Psoas muscle (tissue), 8 donors: ENCODE results near the gene MIB2. TPM values are rescaled to one million over a fixed set of nuclear protein-coding genes. Genes with fewer than 3 reads are reported as not detected.

ENCODE experiments used
- ATAC-seq, 4 donors: fragments of 200-7000 bp; cut with Tn5 transposase; one replicate each; pipeline ENCODE4 v1.9.1; 2020; ENCODE audit warnings: moderate library complexity in 3 of 4, mild to moderate bottlenecking in 2 of 4
- DNase-seq, 2 donors: peaks; one replicate each; pipeline ENCODE4 v3.0.0-alpha.2; 2020
- H3K27ac ChIP-seq: fragments of 200-600 bp; one replicate; pipeline ENCODE4 v1.8.0; 2022
- H3K27me3 ChIP-seq, 3 donors: fragments of 200-600 bp in 1 of 3; one replicate each; pipeline versions ENCODE4 v1.6.1 to v1.8.0; 2013 to 2022; ENCODE audit warnings: low read length in 2 of 3, mild to moderate bottlenecking in 2 of 3, moderate library complexity in 1 of 3; ENCODE audit not compliant: insufficient read depth in 3 of 3
- H3K36me3 ChIP-seq, 2 donors: fragments of 200-600 bp in 1 of 2; one replicate each; pipeline versions ENCODE4 v1.6.1 to v1.8.0; 2013 to 2022; ENCODE audit warnings: low read depth in 1 of 2, mild to moderate bottlenecking in 1 of 2, moderate library complexity in 1 of 2; ENCODE audit not compliant: insufficient read depth in 1 of 2
- H3K4me1 ChIP-seq: fragments of 200-600 bp; one replicate; pipeline ENCODE4 v1.8.0; 2022
- H3K4me3 ChIP-seq: fragments of 200-600 bp; one replicate; pipeline ENCODE4 v1.8.0; 2022; ENCODE audit warnings: mild to moderate bottlenecking
- H3K9me3 ChIP-seq: fragments of 200-600 bp; one replicate; pipeline ENCODE4 v1.8.0; 2022
- CTCF ChIP-seq: fragments of 200-600 bp; IDR thresholded peaks from one replicate; pipeline ENCODE4 v1.8.0; 2022; ENCODE audit warnings: antibody characterized with exemption
- WGBS, 3 donors: extraction: QIAGEN DNeasy Blood & Tissue Kit; methylation state at CpG; one replicate each; pipeline versions ENCODE4 v1.1.6 to v1.1.7; 2013; 5-methylcytosine and 5-hydroxymethylcytosine counted together
- intact Hi-C, 2 donors: fragments of 100-400 bp; cut with DNase I; formaldehyde crosslinking; loops; one replicate each; pipeline versions ENCODE4 v1.11.0 to v1.14.2; 2022
- polyA plus RNA-seq, 3 donors: library from polyadenylated mRNA; stranded (reverse); fragments of 200-250 nt; gene quantifications; one replicate each; pipeline ENCODE4 v1.2.3, GENCODE V29; 2013
- total RNA-seq, 4 donors: library from RNA; stranded (reverse); fragmentation: NEBNext Ultra II Directional in 2 of 4; extraction: Animal tissue kit (Norgen Biotek cat#: 25700) in 2 of 4; gene quantifications; one replicate each; pipeline versions ENCODE4 v1.2.1 to v1.2.4, GENCODE V29; 2021 to 2023
- donor health status: healthy with polysubstance abuse.
- donor health status: DM: no; HTN: no; CAD: no; lungs with moderate emphysema.
- donor health status: Bipolar disorder and iron deficiency.
- donor health status: healthy.
- donor health status: DM: yes; HTN: yes; CAD: no.
- donor health status: DM: no; HTN: no; CAD: no.
- donor health status: DM: no; HTN: no; CAD: no.
- donor health status: DM: yes; HTN: yes; CAD: no.

MIB2 gene
- total and polyA plus RNA-seq, 7 donors: 41.8 to 106 (median 78.7) TPM

- Histone ChIP-seq H3K27me3 (no peaks in the 10 kb centered on the region), H3K4me3 (no peak overlapping the region), H3K9me3 (no peaks in the 10 kb centered on the region), H3K27ac (no peak overlapping the region), H3K36me3 (peaks cover 4 to 51% of the 10 kb centered on the region in 2 donors), H3K4me1 (peaks cover 40% of the 10 kb centered on the region)
- 90 to 92% (median 90%) methylated on average over 23 to 28 of the region's 28 CpGs for WGBS, 3 donors
- TF ChIP-seq CTCF: no peak
- DNase-seq (peak in 1 of 2 donors; percentile 40), ATAC-seq (no peak)
- intact Hi-C loops: no loop called here
These were observed 10.1 kb downstream of the MIB2 start for GRCh38 chr1:1625404-1625775.

DNA sequence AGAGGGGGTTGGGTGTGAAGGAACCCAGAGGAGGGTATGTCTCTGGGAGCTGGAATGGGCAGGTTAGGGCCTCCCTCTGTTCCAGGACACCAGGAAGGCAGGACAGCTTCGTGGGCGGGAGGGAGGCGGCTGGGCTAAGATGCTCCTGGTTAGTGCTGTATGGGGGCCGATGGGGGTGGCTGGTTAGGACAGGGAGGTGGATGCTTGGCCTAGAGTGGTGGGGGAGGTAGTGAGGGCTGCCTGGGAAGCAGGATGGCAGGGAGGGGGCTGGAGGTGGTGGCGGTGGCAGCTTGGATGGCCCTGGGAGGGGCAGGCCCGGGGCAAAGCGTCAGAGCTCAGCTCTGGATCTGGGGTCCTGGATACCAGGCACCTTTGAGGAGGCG is 10.5 kb downstream of the MIB2 start:
- 86 to 97% (median 95%) methylated on average over 8 of the region's 8 CpGs for WGBS, 3 donors
- Histone ChIP-seq H3K4me1 (peaks cover 35% of the 10 kb centered on the region), H3K9me3 (no peaks in the 10 kb centered on the region), H3K27ac (no peak overlapping the region), H3K36me3 (peaks cover 4 to 51% of the 10 kb centered on the region in 2 donors), H3K27me3 (no peaks in the 10 kb centered on the region), H3K4me3 (no peak overlapping the region)
- intact Hi-C loops: no loop called here
- no peak for ATAC-seq
- TF ChIP-seq CTCF: no peak
- peak in 1 of 2 donors; percentile 47 for DNase-seq

DNA sequence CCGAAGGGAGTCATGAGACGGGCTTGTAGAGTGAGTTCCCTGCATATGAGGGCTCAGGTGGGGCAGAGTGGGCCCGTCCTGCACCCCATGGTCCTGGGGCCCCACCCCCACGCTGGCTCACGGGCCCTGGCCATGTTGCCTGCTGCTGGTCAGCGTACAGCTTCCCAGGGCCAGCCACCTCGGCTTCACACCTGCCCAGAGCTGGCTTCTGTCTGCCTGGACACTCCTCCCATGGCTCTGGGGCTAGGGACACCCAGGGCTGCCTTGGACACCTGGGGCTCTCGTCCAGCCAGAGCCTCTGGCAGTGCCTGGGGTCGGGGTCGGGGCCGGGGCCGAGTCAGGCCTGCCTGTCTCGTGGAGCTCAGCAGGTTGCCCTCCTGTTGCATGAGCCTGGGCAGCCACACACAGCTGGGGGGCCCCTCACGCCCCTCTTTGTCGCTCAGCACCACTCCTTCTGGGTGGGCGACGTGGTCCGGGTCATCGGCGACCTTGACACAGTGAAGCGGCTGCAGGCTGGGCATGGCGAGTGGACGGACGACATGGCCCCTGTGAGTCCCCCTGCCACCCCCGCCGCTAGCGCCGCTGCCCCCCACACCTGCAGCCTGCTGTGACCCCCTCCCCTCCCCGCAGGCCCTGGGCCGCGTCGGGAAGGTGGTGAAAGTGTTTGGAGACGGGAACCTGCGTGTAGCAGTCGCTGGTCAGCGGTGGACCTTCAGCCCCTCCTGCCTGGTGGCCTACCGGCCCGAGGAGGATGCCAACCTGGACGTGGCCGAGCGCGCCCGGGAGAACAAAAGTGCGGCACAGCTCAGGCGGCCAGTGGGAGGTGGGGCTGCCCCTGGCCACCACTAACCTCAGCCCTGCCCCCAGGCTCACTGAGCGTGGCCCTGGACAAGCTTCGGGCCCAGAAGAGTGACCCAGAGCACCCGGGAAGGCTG is 11.2 kb downstream of the MIB2 start:
- peak; percentile 15 to 49 for DNase-seq
- intact Hi-C loops: no loop called here
- H3K27ac ChIP-seq: no peak overlapping the region
- no peaks in the 10 kb centered on the region for H3K27me3 ChIP-seq
- no peak overlapping the region for H3K4me3 ChIP-seq
- no peak for TF ChIP-seq CTCF
- peaks cover 29% of the 10 kb centered on the region for H3K4me1 ChIP-seq
- no peaks in the 10 kb centered on the region for H3K9me3 ChIP-seq
- no peak for ATAC-seq
- peaks cover 4 to 51% of the 10 kb centered on the region in 2 donors for H3K36me3 ChIP-seq
- WGBS, 3 donors: 88 to 93% (median 91%) methylated on average over 41 to 48 of the region's 48 CpGs

DNA sequence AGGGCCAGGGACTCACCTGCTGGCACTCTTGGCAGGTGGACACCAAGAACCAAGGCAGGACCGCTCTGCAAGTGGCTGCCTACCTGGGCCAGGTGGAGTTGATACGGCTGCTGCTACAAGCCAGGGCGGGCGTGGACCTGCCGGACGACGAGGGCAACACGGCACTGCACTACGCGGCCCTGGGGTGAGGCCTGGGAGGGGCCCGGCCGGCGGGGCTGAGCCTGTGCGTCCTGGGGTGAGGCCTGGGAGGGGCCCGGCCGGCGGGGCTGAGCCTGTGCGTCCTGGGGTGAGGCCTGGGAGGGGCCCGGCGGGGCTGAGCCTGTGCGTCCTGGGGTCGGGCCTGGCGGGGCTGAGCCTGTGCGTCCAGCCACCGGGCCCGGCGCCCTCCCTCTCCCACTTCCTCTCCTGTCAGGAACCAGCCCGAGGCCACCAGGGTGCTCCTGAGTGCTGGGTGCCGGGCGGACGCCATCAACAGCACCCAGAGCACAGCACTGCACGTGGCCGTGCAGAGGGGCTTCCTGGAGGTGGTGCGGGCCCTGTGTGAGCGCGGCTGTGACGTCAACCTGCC is 12.0 kb downstream of the MIB2 start:
- peaks cover 23% of the 10 kb centered on the region for H3K4me1 ChIP-seq
- no peaks in the 10 kb centered on the region for H3K9me3 ChIP-seq
- no peak overlapping the region for H3K4me3 ChIP-seq
- peaks cover 0 to 2% (median 0%) of the 10 kb centered on the region in 3 donors for H3K27me3 ChIP-seq
- no peak for ATAC-seq
- 66 to 85% (median 81%) methylated on average over 18 to 37 of the region's 37 CpGs for WGBS, 3 donors
- H3K36me3 ChIP-seq: peaks cover 4 to 51% of the 10 kb centered on the region in 2 donors
- no peak for TF ChIP-seq CTCF
- H3K27ac ChIP-seq: no peak overlapping the region
- DNase-seq: peak; percentile 14 to 35
- intact Hi-C loops: no loop called here
